Activated T-helper 17 cell treated with anti-CD3 and anti-CD28 coated beads, Interleukin-2, amount 50 U/mL, for 72 hours (primary cell): ENCODE results near the gene JOSD2. TPM values are rescaled to one million over a fixed set of nuclear protein-coding genes. Genes with fewer than 3 reads are reported as not detected.

ENCODE experiments used
- ATAC-seq: fragments of 150-1000 bp; cut with Tn5 transposase; replicated peaks from 2 replicates; pipeline ENCODE4 v1.10.0; 2021; ENCODE audit warnings: mild to moderate bottlenecking, moderate library complexity
- H3K27ac Mint-ChIP-seq: one replicate; pipeline ENCODE4 v1.8.0; 2022; ENCODE audit warnings: mixed read lengths
- H3K27me3 Mint-ChIP-seq: one replicate; pipeline ENCODE4 v1.8.0; 2022; ENCODE audit warnings: mixed read lengths
- H3K36me3 Mint-ChIP-seq: one replicate; pipeline ENCODE4 v1.8.0; 2022; ENCODE audit warnings: low read depth, mild to moderate bottlenecking, mixed read lengths
- H3K4me1 Mint-ChIP-seq: one replicate; pipeline ENCODE4 v1.8.0; 2022; ENCODE audit warnings: mixed read lengths
- H3K4me3 Mint-ChIP-seq: one replicate; pipeline ENCODE4 v1.8.0; 2022; ENCODE audit warnings: mild to moderate bottlenecking, mixed read lengths
- H3K9me3 Mint-ChIP-seq: one replicate; pipeline ENCODE4 v1.8.0; 2022; ENCODE audit warnings: mixed read lengths
- total RNA-seq, 2 donors: library from RNA; stranded (reverse); gene quantifications; one replicate each; pipeline ENCODE4 v1.2.3, GENCODE V29; 2022

Gene JOSD2
- total RNA-seq, 2 donors from 2014 or later: 37.5 to 45.8 TPM

DNA sequence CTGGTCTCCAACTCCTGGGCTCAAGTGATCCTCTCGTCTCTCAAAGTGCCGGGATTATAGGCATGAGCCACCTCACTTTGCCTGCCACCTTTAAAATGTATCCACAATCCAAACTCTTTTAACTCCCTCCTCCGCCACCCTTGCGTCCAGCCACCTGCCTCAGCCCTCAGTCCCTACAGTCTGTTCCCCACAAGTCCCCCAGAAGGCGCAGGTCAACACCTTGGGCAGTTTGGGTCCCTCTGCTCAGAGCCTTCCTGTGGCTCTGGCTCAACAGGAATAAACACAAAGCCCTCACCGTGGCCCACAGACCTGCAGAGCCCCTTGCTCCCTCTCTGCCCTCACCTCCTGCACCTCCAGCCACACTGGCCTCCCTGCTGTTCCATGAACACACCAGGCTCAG, 42.2 kb downstream of the JOSD2 start:
- no peaks in the 10 kb centered on the region for H3K4me1 Mint-ChIP-seq

DNA sequence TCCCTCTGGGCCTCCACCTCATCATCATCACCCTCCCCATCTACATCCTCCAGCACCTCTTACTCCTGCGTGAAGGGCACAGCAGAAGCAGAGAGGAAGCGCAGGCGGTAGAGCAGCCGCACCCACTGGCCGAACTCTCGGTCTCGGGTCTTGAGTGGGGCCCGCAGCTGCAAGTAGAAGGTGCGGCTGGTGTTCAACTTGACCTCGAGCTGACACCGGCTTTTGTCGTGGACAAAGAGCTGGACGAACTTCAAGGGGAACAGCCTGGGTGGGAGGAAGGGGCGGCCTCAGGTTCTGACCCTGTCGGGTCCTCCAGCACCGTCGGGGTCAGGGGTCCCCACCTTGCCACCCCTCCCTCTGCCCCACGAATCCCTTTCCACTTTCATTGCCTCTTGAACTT, 43.4 kb downstream of the JOSD2 start:
- H3K27me3 Mint-ChIP-seq: peaks cover 7% of the 10 kb centered on the region
- H3K27ac Mint-ChIP-seq: no peak overlapping the region
- H3K4me1 Mint-ChIP-seq: no peaks in the 10 kb centered on the region
- no peak for ATAC-seq
- H3K36me3 Mint-ChIP-seq: no peaks in the 10 kb centered on the region
- no peaks in the 10 kb centered on the region for H3K9me3 Mint-ChIP-seq
- no peak overlapping the region for H3K4me3 Mint-ChIP-seq

More for the DNA sequence above, 42.2 kb downstream of the JOSD2 start:
- peak overlapping the region; percentile 18 for H3K27ac Mint-ChIP-seq
- no peak overlapping the region for H3K4me3 Mint-ChIP-seq
- ATAC-seq: no peak
- H3K27me3 Mint-ChIP-seq: peaks cover 3% of the 10 kb centered on the region
- H3K9me3 Mint-ChIP-seq: no peaks in the 10 kb centered on the region
- H3K36me3 Mint-ChIP-seq: no peaks in the 10 kb centered on the region

DNA sequence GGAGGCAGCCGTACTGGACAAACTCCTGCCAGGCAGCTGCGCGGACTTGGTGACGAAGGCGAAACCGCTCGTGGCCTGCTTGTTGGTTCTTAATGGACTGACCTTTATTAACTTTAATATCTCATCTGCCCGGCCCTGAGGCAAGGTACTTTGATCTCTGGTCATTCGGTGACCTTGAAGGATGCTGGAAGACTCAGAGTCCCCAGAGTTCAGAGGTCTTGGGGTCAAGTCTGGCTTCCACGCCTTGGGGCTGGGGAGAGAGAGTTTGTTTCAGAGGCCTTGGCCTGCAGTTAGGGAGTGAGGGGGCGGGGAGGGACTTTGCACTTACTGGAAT, 44.3 kb downstream of the JOSD2 start:
- Mint-ChIP-seq H3K9me3 (no peaks in the 10 kb centered on the region), H3K4me3 (no peak overlapping the region), H3K36me3 (no peaks in the 10 kb centered on the region), H3K4me1 (no peaks in the 10 kb centered on the region), H3K27ac (no peak overlapping the region), H3K27me3 (peaks cover 7% of the 10 kb centered on the region)
- ATAC-seq: no peak

DNA sequence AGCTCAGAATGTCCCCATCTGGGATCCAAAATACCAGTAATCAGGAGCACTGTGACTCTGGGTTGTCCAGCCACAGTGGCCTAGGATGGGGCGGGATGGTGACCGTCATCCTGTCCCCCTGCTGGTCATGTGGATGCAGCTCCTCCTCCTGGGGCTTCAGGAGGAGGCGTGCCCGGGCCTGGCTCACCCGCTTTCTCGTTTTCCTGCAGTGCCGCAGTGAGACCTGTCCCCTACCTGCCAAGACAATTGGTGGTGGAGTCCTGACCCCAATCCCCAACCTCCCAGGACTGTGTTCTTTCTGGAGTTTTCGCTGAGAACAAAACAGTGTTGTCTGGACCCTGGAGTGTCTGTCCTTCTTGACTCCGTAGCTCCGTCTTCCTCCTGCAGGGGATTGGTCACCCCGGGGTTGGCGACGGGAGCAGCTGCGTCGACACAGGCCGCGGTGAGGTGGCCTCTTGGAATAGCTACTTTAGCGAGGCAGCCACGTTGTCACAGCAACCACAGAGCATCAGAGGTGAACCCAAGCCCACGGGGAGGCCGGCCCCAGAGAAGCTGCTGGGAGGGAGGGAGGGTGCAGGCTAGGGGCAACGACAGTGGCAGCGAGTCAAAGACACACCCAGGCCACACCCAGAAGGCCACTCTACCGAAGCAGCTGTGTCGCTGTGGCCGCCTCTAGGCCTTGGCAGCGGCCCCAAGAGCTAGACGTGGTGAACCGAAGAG, 44.8 kb downstream of the JOSD2 start:
- peaks cover 4% of the 10 kb centered on the region for H3K4me1 Mint-ChIP-seq
- ATAC-seq: no peak
- no peak overlapping the region for H3K4me3 Mint-ChIP-seq
- H3K9me3 Mint-ChIP-seq: no peaks in the 10 kb centered on the region
- no peak overlapping the region for H3K27ac Mint-ChIP-seq
- H3K36me3 Mint-ChIP-seq: no peaks in the 10 kb centered on the region
- peaks cover 7% of the 10 kb centered on the region for H3K27me3 Mint-ChIP-seq

DNA sequence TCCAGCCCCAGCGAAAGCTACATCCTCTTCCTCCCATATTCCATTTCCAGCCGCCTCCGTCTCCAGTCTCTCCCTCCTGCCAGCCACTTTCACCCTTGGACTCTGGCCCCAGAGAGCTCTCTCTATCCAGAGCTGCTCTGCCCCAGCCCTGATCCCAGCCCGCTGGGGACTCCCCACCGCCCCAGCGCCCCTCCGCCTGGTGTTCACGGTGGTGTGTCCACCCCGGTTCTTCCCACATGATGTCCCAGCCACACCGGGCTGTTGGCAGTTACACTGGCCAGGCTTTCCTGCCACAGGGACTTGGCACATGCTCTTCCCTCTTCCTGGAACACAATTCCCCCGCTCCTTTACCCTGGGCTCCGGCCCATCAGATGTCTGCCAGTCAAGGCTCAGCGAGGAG, 46.0 kb downstream of the JOSD2 start:
- H3K36me3 Mint-ChIP-seq: no peaks in the 10 kb centered on the region
- H3K4me3 Mint-ChIP-seq: no peak overlapping the region
- peaks cover 11% of the 10 kb centered on the region for H3K4me1 Mint-ChIP-seq
- peaks cover 7% of the 10 kb centered on the region for H3K27me3 Mint-ChIP-seq
- H3K27ac Mint-ChIP-seq: no peak overlapping the region
- no peak for ATAC-seq
- no peaks in the 10 kb centered on the region for H3K9me3 Mint-ChIP-seq

DNA sequence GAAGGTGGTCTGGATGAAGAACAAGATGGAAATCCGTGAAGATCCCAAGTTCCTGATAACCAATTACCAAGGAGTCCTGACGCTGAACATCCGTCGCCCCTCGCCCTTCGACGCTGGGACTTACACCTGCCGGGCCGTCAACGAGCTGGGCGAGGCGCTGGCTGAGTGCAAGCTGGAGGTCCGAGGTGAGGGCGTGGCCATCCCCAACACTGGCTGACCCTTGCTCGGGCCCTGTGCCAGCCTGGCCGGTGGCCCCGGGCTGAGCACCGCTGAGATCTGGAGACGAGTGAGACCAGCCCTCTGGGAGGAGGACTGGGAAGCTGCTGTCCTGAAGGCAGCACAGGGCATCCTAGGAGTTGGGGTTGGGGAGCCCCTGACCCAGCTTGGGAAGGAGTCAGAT, 46.6 kb downstream of the JOSD2 start:
- peaks cover 12% of the 10 kb centered on the region for H3K4me1 Mint-ChIP-seq
- H3K27ac Mint-ChIP-seq: no peak overlapping the region
- no peaks in the 10 kb centered on the region for H3K36me3 Mint-ChIP-seq
- ATAC-seq: no peak
- H3K4me3 Mint-ChIP-seq: no peak overlapping the region
- peaks cover 7% of the 10 kb centered on the region for H3K27me3 Mint-ChIP-seq
- no peaks in the 10 kb centered on the region for H3K9me3 Mint-ChIP-seq

DNA sequence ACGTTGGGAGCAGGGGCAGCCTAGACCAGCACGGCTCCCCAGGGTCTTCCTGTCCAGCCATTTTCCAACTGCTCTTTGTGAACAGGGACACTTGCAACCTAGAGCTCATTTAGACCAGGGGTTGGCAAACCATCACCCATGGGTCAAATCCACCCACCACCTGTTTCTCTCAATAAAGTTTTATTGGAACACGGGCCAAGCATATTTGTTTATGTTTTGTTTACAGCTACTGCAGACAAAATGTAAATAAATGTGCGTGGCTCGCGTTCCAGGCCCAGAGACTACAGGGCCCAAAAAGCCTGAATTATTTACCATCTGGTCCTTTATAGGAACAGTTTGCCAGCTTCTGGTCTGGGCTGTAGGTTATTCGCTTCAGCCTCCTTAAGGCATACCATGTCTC, 48.0 kb downstream of the JOSD2 start:
- H3K27ac Mint-ChIP-seq: no peak overlapping the region
- H3K27me3 Mint-ChIP-seq: peaks cover 4% of the 10 kb centered on the region
- no peaks in the 10 kb centered on the region for H3K36me3 Mint-ChIP-seq
- no peak overlapping the region for H3K4me3 Mint-ChIP-seq
- ATAC-seq: no peak
- H3K9me3 Mint-ChIP-seq: no peaks in the 10 kb centered on the region
- H3K4me1 Mint-ChIP-seq: peaks cover 12% of the 10 kb centered on the region

DNA sequence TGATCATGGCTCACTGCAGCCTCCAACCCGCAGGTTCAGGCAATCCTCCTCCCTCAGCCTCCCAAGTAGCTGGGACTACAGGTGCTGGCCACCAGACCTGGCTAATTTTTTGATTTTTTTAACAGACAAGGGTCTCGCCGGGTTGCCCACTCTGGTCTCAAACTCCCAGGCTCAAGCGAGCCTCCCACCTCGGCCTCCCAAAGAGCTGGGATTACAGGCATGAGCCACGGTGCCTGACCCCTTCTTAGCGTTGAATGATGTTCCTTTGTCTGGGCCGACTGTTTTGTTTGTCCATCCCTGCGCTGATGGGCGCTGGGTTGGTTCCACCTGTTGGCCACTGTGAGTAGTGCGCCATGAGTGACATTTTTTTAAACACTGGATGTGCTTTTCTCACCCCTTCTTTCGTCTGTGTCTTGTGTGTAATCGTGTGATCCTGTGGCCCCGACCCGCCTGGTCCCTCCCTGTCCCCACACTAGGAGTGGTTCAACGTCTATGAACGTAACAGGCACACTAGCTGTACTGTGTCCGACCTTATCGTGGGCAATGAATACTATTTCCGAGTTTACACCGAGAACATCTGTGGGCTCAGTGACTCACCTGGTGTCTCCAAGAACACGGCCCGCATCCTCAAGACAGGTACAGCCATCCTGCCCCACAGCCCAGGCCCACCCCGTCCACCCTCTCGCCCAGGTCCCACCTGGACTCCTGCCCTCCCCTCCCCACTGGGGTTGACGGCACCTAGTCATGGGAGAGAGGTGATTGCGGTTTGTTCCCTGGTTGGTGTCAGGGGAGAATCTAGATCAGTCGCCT, 49.7 kb downstream of the JOSD2 start:
- Mint-ChIP-seq H3K27me3 (peaks cover 8% of the 10 kb centered on the region), H3K36me3 (no peaks in the 10 kb centered on the region), H3K4me1 (peaks cover 12% of the 10 kb centered on the region), H3K27ac (peak overlapping the region; percentile 57), H3K4me3 (no peak overlapping the region), H3K9me3 (no peaks in the 10 kb centered on the region)
- peak; percentile 74 for ATAC-seq

DNA sequence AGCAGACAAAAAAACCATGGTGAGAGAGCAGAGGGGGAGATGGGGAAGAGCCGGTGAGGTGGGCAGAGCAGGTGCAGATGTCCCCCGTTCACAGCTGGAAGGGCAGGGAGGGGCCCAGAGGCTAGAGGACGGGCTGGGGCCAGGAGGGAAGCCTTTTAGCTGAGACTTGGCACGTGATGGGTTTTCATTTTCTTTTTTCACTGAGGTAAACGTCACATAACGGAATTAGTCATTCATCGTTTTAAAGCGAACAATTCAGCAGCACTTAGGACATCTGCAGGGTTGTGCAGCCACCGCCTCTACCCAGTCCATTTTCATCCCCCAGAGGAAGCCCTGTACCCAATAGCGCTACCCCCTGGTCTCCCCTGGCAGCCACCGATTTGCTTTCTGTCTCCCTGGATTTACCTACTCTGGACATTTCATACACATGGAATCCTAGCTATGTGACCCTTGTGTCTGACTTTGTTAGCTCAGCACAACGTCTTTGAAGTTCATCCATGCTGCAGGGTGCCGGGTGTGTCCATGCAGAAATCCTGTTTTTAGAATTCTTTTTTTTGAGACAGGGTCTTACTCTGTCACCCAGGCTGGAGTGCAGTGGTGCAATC, 50.7 kb downstream of the JOSD2 start:
- peaks cover 12% of the 10 kb centered on the region for H3K4me1 Mint-ChIP-seq
- no peak overlapping the region for H3K27ac Mint-ChIP-seq
- peak overlapping the region; percentile 50 for H3K4me3 Mint-ChIP-seq
- no peaks in the 10 kb centered on the region for H3K9me3 Mint-ChIP-seq
- H3K27me3 Mint-ChIP-seq: peaks cover 15% of the 10 kb centered on the region
- H3K36me3 Mint-ChIP-seq: no peaks in the 10 kb centered on the region
- peak; percentile 80 for ATAC-seq

DNA sequence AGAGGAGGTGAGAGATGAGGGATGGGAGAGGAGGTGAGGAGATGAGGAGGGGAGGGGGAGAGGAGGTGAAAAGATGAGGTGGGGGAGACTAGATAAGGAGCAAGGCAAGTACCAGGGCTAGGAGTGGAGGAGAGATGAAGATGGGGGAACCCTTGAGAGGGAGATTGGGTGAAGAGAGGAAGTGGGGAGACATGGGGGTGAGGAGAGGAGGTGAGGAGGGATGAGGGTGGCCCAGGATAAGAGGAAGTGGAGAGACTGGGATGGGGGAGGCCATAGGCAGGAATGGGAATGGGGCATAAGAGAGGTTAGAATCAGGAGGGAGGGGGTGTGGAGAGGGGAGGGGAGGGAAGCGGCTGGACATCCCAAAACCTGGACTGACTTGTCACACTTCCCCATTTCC, 51.4 kb downstream of the JOSD2 start:
- H3K4me1 Mint-ChIP-seq: peaks cover 12% of the 10 kb centered on the region
- H3K36me3 Mint-ChIP-seq: no peaks in the 10 kb centered on the region
- H3K9me3 Mint-ChIP-seq: no peaks in the 10 kb centered on the region
- no peak for ATAC-seq
- H3K27me3 Mint-ChIP-seq: peaks cover 15% of the 10 kb centered on the region
- H3K27ac Mint-ChIP-seq: no peak overlapping the region
- H3K4me3 Mint-ChIP-seq: peak overlapping the region; percentile 50

DNA sequence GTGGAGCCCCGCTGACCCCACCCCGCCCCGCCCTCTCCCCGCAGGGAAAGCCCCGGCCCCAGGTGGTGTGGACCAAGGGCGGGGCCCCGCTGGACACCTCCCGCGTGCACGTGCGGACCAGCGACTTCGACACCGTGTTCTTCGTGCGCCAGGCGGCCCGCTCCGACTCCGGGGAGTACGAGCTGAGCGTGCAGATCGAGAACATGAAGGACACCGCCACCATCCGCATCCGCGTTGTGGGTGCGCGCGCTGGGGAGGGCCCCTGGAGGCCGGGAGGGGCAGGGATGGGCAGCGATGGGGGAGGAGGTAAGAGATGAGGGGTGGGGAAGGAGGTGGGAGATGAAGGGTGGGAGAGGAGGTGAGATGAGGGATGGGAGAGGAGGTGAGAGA, 51.9 kb downstream of the JOSD2 start:
- ATAC-seq: no peak
- no peaks in the 10 kb centered on the region for H3K36me3 Mint-ChIP-seq
- H3K27me3 Mint-ChIP-seq: peaks cover 15% of the 10 kb centered on the region
- H3K4me3 Mint-ChIP-seq: no peak overlapping the region
- H3K4me1 Mint-ChIP-seq: peaks cover 12% of the 10 kb centered on the region
- H3K27ac Mint-ChIP-seq: no peak overlapping the region
- no peaks in the 10 kb centered on the region for H3K9me3 Mint-ChIP-seq

DNA sequence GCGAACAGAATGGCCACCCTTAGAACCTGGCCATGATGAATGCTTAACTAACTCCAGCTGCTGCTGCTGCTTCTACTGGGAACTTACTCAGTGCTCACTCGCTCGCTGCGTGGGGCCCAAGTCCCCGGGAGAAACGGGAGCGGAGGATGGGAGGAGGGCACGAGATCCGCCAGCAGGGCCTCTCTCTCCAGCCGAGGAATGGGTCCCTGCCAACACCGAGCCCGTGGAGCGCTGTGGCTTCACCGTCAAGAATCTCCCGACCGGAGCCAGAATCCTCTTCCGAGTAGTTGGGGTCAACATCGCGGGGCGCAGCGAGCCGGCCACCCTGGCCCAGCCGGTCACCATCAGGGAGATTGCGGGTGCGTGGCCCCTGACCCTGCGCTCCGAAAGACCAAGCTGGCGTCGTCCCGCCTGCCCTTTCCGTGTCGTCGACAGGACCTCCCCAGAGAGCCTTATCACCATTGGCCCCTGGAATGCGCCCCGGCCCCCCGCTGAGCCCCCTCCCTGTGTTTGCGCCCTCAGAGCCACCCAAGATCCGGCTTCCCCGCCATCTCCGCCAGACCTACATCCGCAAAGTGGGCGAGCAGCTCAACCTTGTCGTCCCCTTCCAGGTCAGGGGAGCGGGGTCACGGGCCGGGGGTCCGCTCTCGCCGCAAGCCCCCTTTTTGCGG, 52.5 kb downstream of the JOSD2 start:
- no peaks in the 10 kb centered on the region for H3K9me3 Mint-ChIP-seq
- peaks cover 12% of the 10 kb centered on the region for H3K4me1 Mint-ChIP-seq
- no peaks in the 10 kb centered on the region for H3K36me3 Mint-ChIP-seq

DNA sequence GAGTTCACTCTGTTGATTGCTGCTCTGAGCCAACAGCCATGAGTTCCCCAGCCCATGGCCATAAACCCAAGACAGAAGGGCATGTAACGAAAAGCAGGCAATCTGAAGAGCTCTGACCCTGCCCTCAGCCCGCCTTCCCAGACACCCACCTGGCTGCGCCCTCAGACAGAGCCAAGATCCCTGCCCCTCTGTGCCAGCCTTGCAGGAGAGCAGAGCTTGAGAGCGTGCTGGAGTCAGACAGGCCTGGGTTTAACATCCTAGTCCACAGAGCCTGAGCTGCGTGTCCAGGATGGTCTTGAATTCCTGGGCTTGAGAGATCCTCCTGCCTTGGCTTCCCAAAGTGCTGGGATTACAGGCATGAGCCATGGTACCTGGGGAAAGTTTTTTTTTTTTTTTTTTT, 53.7 kb downstream of the JOSD2 start:
- H3K4me3 Mint-ChIP-seq: no peak overlapping the region
- H3K9me3 Mint-ChIP-seq: no peaks in the 10 kb centered on the region
- H3K4me1 Mint-ChIP-seq: peaks cover 12% of the 10 kb centered on the region
- no peak for ATAC-seq
- no peak overlapping the region for H3K27ac Mint-ChIP-seq
- peaks cover 11% of the 10 kb centered on the region for H3K27me3 Mint-ChIP-seq
- no peaks in the 10 kb centered on the region for H3K36me3 Mint-ChIP-seq

More for the DNA sequence above, 52.5 kb downstream of the JOSD2 start:
- Mint-ChIP-seq H3K27me3 (peaks cover 15% of the 10 kb centered on the region), H3K4me3 (no peak overlapping the region), H3K27ac (no peak overlapping the region)
- ATAC-seq: no peak
